Thymus (tissue), 11 donors: ENCODE data around the gene PCDH20. TPM values are rescaled to one million over a fixed set of nuclear protein-coding genes. Genes with fewer than 3 reads are reported as not detected.

Experiments used
- DNase-seq, 9 donors: peaks; one replicate each; pipeline ENCODE4 v3.0.0-alpha.2; 2013; ENCODE audit warnings: low spot score in 9 of 9, low read depth in 6 of 9, missing footprints in 1 of 9
- H3K27ac ChIP-seq, 2 donors: one replicate each; pipeline ENCODE4 v1.5.1; 2013; ENCODE audit warnings: control low read depth in 1 of 2, low read depth in 1 of 2, low read length in 1 of 2, mild to moderate bottlenecking in 1 of 2, moderate library complexity in 1 of 2
- H3K27me3 ChIP-seq, 2 donors: one replicate each; pipeline ENCODE4 v1.5.1; 2013; ENCODE audit warnings: low read length in 1 of 2; ENCODE audit not compliant: control insufficient read depth in 2 of 2, insufficient read depth in 1 of 2
- H3K36me3 ChIP-seq, 2 donors: one replicate each; pipeline ENCODE4 v1.5.1; 2013; ENCODE audit warnings: low read length in 1 of 2, mild to moderate bottlenecking in 1 of 2, moderate library complexity in 1 of 2; ENCODE audit not compliant: control insufficient read depth in 2 of 2, insufficient read depth in 2 of 2
- H3K4me1 ChIP-seq, 2 donors: one replicate each; pipeline ENCODE4 v1.5.1; 2013; ENCODE audit warnings: low read length in 2 of 2; ENCODE audit not compliant: control insufficient read depth in 2 of 2, insufficient read depth in 2 of 2
- H3K4me3 ChIP-seq, 2 donors: one replicate each; pipeline ENCODE4 v1.5.1; 2013; ENCODE audit warnings: low read length in 2 of 2, control low read depth in 1 of 2, mild to moderate bottlenecking in 1 of 2
- H3K9me3 ChIP-seq, 2 donors: one replicate each; pipeline ENCODE4 v1.5.1; 2013; ENCODE audit warnings: low read length in 1 of 2, mild to moderate bottlenecking in 1 of 2; ENCODE audit not compliant: control insufficient read depth in 2 of 2, insufficient read depth in 1 of 2
- WGBS: extraction: QIAGEN DNeasy Blood & Tissue Kit; methylation state at CpG from one replicate; pipeline ENCODE4 v1.1.7; 2013; 5-methylcytosine and 5-hydroxymethylcytosine counted together
- polyA plus RNA-seq: library from polyadenylated mRNA; stranded (reverse); fragments of 200-250 nt; gene quantifications from one replicate; pipeline ENCODE4 v1.2.3, GENCODE V29; 2013
- total RNA-seq: library from RNA; stranded (reverse); fragments of 120-200 nt; gene quantifications from one replicate; pipeline ENCODE4 v1.2.4, GENCODE V29; 2013
- donor health status: healthy.

The PCDH20 gene
- total and polyA plus RNA-seq, 2 donors = 0.39 to 1.2 TPM

GRCh38 chr13:61413572-61414535 is 1.8 kb downstream of the PCDH20 start:
- Histone ChIP-seq H3K4me3 (peak overlapping the region in 1 of 2 donors; percentile 10), H3K4me1 (no peaks in the 10 kb centered on the region), H3K9me3 (peaks cover 1 to 5% of the 10 kb centered on the region in 2 donors), H3K36me3 (no peaks in the 10 kb centered on the region), H3K27me3 (peaks cover 18 to 34% of the 10 kb centered on the region in 2 donors), H3K27ac (no peak overlapping the region)
- DNase-seq = no peak
- WGBS = 8% methylated on average over 41 of the region's 41 CpGs

DNA sequence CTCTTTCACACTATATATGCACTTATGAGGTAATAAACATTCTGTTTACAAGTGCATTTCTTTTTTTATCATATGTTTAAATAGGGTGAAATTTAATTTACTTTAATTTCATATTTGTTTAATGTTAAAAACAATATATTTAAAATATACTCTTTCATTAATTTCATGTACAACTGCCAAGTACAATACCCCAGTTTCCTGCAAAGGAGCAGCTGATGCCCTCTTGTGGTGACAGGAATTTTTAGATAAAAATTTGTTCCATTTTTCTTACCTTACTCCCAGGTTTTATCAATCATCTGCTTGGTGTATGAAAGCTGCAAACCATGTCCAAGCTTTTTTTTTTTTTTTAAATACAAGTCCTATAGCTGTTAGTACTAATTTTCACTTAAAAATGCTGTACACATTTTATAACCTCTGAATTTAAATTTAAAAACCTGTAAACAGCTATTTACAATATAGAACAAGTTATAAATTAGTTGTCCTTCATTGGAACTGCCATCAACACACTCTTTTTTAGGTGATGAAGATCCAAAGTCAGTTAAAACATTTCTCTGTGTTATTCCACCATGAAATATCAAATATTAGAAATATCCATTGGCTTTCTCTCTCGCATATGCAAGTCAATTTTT is 4.9 kb downstream of the PCDH20 start:
- H3K27me3 ChIP-seq = peaks cover 18 to 29% of the 10 kb centered on the region in 2 donors
- no peak overlapping the region for H3K4me3 ChIP-seq
- H3K4me1 ChIP-seq = no peaks in the 10 kb centered on the region
- 96% methylated on average over 1 of the region's 1 CpG for WGBS
- DNase-seq = no peak
- no peak overlapping the region for H3K27ac ChIP-seq
- no peaks in the 10 kb centered on the region for H3K36me3 ChIP-seq
- peaks cover 1 to 5% of the 10 kb centered on the region in 2 donors for H3K9me3 ChIP-seq

DNA sequence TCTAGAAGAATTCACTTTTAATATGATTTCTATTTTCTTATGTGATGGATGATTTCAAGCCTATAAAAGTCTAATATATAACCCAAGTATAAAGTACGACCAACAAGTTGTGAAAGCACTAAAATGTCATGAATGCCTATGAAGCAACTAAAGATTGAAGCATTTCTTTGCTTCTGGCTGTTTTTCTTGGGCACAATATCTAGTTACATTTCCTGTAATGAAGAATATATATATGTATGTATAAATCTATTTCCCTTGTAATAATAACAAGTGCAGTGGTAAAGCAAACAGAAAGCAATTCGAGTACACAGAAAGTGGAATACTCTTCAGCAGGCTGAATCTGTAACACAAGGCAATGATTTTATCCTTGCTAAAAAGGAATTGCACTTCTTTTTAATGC is 5.4 kb downstream of the PCDH20 start:
- Histone ChIP-seq H3K4me3 (no peak overlapping the region), H3K36me3 (no peaks in the 10 kb centered on the region), H3K27me3 (peaks cover 16 to 24% of the 10 kb centered on the region in 2 donors), H3K27ac (no peak overlapping the region), H3K4me1 (no peaks in the 10 kb centered on the region), H3K9me3 (peaks cover 1 to 5% of the 10 kb centered on the region in 2 donors)
- DNase-seq = no peak
- 53% methylated on average over 2 of the region's 2 CpGs for WGBS

GRCh38 chr13:61408571-61408970 is 7.1 kb downstream of the PCDH20 start:
- no peak overlapping the region for H3K4me3 ChIP-seq
- H3K27ac ChIP-seq = no peak overlapping the region
- H3K9me3 ChIP-seq = peaks cover 1 to 3% of the 10 kb centered on the region in 2 donors
- WGBS = 0% methylated on average over 1 of the region's 1 CpG
- no peaks in the 10 kb centered on the region for H3K4me1 ChIP-seq
- no peak for DNase-seq
- H3K27me3 ChIP-seq = peaks cover 2 to 7% of the 10 kb centered on the region in 2 donors
- H3K36me3 ChIP-seq = no peaks in the 10 kb centered on the region

- no peak for DNase-seq
- Histone ChIP-seq H3K4me3 (no peak overlapping the region), H3K4me1 (no peaks in the 10 kb centered on the region), H3K27me3 (no peaks in the 10 kb centered on the region), H3K9me3 (no peaks in the 10 kb centered on the region), H3K36me3 (no peaks in the 10 kb centered on the region), H3K27ac (no peak overlapping the region)
- 23% methylated on average over 1 of the region's 1 CpG for WGBS
These were observed 9.4 kb downstream of the PCDH20 start for GRCh38 chr13:61406275-61406674.

- no peak overlapping the region for H3K4me3 ChIP-seq
- no peaks in the 10 kb centered on the region for H3K27me3 ChIP-seq
- DNase-seq = no peak
- H3K4me1 ChIP-seq = no peaks in the 10 kb centered on the region
- no peak overlapping the region for H3K27ac ChIP-seq
- no peaks in the 10 kb centered on the region for H3K9me3 ChIP-seq
- no peaks in the 10 kb centered on the region for H3K36me3 ChIP-seq
These were observed 19.5 kb downstream of the PCDH20 start for GRCh38 chr13:61396121-61396520.

DNA sequence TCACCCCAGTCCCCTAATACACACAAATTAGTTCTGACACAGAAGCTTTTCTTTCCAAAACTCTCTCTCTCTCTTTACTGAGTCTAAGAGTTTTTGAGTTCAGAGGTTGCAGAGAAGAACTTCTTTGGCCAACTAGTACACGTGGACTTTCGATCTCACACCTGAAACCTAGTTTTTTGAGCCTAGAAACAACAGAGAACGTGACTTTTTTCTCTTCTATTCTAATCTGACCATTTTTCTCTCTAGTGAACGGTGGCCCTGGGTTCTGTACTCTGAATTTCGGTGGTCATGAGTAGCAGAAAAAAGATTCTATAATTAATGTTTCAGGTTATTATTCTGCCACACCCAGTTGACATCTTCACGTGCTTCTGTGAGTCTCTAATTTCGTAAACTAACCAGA is 24.2 kb downstream of the PCDH20 start:
- no peaks in the 10 kb centered on the region for H3K27me3 ChIP-seq

GRCh38 chr13:61387694-61388093 is 28.0 kb downstream of the PCDH20 start:
- Histone ChIP-seq H3K27ac (no peak overlapping the region), H3K36me3 (no peaks in the 10 kb centered on the region), H3K4me1 (no peaks in the 10 kb centered on the region), H3K4me3 (no peak overlapping the region), H3K9me3 (no peaks in the 10 kb centered on the region), H3K27me3 (no peaks in the 10 kb centered on the region)
- 83% methylated on average over 3 of the region's 3 CpGs for WGBS
- no peak for DNase-seq

More for the DNA sequence above, 24.2 kb downstream of the PCDH20 start:
- H3K36me3 ChIP-seq = no peaks in the 10 kb centered on the region
- H3K4me1 ChIP-seq = no peaks in the 10 kb centered on the region
- no peak overlapping the region for H3K27ac ChIP-seq
- 86% methylated on average over 7 of the region's 7 CpGs for WGBS
- no peak for DNase-seq
- H3K9me3 ChIP-seq = no peaks in the 10 kb centered on the region
- H3K4me3 ChIP-seq = no peak overlapping the region

GRCh38 chr13:61383111-61383510 is 32.5 kb downstream of the PCDH20 start:
- H3K36me3 ChIP-seq = no peaks in the 10 kb centered on the region
- H3K27me3 ChIP-seq = no peaks in the 10 kb centered on the region
- 85% methylated on average over 2 of the region's 2 CpGs for WGBS
- H3K9me3 ChIP-seq = no peaks in the 10 kb centered on the region
- H3K27ac ChIP-seq = no peak overlapping the region
- no peaks in the 10 kb centered on the region for H3K4me1 ChIP-seq
- no peak for DNase-seq
- H3K4me3 ChIP-seq = no peak overlapping the region
